ENCODE data around the gene SLF1.

DNA sequence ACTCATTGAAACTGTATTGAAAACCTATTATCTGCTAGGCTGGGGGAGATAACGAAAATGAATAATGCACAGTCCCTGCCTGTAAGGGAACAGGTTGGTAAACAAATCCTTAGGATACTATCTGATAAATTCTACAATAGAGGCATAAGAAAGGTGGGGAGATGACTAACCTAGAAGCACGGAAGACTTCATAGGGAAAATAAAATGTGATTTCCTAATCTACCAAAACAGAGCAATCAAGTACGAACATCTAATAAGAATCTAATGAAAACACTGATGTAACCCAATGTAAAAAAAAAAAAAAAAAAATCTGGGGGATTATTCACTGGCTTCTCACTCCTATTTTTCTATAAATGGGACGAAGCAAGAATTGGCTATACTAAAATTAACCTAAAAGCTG, 124.4 kb downstream of the SLF1 start:
- TF ChIP-seq CTCF (conservative IDR thresholded peaks at IDR 0.05; ENCODE audit: low read length) = no peak
- no peak for TF ChIP-seq EZH2phosphoT487 (IDR thresholded peaks at IDR 0.05; ENCODE audit: borderline replicate concordance)
